Astrocyte of the cerebellum (primary cell): ENCODE data around the gene TAGLN.

Experiments
- DNase-seq: peaks from one replicate; pipeline ENCODE4 v3.0.0-alpha.2; 2011; ENCODE audit warnings: low read depth
- H3K4me3 ChIP-seq: 2 replicates; pipeline ENCODE4 v1.5.1; 2011; ENCODE audit warnings: mild to moderate bottlenecking, low read depth, low read length, moderate library complexity
- in situ Hi-C: cut with HindIII; loops from 2 replicates; pipeline ENCODE4 v1.10.0; 2017; ENCODE audit warnings: low sequenced_read_pairs
- TF ChIP-seq, protein P1 (sequence below): IDR thresholded peaks from 2 replicates; pipeline ENCODE4 v1.5.1; 2012; ENCODE audit warnings: low read length, low read depth, moderate library complexity, mild to moderate bottlenecking; ENCODE audit errors: missing control alignments

TAGLN gene

DNA sequence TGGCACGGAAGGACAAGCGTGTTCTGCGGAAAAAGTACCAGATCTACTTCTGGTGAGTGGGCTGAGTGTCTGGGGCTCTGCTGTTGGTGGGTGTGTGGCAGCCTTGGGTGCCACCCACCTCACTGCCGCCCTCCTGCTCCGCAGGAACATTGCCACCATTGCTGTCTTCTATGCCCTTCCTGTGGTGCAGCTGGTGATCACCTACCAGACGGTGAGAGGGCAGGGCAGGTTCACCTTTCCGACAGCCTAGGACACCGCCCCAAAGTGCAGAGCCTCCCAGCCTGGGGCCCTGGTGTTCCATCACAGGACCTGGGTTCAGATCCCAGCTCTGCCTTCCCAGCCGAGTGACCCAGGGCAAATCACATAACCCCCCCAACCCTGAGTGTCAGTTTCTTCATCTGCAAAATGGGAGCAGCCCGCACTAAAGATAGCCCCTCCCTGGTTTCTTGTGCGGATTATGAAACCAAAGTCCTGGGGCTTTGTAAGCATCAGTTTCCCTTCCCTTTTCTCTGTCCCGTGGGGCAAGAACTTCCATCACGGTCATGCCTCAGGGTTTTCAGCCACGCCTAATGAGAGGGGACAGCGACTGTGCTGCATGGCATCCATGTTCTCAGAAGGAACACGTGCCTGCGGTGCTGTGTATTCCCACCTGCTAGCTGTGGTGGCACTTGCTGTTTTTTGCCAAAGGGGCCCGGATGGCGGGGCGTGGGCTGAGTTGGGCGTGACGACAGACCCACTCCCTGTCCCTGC lies 9.8 kb upstream of the TAGLN start:
- DNase-seq, result no peak
- no peak overlapping the region for H3K4me3 ChIP-seq
- TF ChIP-seq, protein P1, sequence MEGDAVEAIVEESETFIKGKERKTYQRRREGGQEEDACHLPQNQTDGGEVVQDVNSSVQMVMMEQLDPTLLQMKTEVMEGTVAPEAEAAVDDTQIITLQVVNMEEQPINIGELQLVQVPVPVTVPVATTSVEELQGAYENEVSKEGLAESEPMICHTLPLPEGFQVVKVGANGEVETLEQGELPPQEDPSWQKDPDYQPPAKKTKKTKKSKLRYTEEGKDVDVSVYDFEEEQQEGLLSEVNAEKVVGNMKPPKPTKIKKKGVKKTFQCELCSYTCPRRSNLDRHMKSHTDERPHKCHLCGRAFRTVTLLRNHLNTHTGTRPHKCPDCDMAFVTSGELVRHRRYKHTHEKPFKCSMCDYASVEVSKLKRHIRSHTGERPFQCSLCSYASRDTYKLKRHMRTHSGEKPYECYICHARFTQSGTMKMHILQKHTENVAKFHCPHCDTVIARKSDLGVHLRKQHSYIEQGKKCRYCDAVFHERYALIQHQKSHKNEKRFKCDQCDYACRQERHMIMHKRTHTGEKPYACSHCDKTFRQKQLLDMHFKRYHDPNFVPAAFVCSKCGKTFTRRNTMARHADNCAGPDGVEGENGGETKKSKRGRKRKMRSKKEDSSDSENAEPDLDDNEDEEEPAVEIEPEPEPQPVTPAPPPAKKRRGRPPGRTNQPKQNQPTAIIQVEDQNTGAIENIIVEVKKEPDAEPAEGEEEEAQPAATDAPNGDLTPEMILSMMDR, result no peak
- in situ Hi-C loops, result no loop called here

DNA sequence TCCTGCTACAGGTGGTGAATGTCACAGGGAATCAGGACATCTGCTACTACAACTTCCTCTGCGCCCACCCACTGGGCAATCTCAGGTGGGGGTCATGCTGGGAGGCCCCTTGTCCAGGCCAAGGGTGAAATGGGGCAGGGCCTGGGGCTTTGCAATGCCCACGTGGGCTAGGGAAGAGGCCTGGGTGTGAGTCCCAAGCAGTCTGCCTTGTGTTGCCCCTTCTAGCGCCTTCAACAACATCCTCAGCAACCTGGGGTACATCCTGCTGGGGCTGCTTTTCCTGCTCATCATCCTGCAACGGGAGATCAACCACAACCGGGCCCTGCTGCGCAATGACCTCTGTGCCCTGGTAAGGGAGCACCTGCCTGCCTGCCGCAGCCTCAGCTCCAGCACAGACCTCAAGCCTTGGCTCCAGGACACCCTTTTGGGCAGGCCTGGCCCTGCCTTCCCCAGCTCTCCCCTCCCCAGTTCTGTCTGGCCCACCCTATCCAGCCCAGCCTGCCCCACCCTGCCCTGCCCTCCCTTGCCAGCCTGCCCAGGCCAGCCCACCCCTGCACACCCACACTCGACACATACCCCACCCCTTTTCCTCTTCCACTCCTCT lies 9.1 kb upstream of the TAGLN start:
- H3K4me3 ChIP-seq, result no peak overlapping the region
- in situ Hi-C loops, result no loop called here
- TF ChIP-seq, protein P1, result no peak
- DNase-seq, result no peak

DNA sequence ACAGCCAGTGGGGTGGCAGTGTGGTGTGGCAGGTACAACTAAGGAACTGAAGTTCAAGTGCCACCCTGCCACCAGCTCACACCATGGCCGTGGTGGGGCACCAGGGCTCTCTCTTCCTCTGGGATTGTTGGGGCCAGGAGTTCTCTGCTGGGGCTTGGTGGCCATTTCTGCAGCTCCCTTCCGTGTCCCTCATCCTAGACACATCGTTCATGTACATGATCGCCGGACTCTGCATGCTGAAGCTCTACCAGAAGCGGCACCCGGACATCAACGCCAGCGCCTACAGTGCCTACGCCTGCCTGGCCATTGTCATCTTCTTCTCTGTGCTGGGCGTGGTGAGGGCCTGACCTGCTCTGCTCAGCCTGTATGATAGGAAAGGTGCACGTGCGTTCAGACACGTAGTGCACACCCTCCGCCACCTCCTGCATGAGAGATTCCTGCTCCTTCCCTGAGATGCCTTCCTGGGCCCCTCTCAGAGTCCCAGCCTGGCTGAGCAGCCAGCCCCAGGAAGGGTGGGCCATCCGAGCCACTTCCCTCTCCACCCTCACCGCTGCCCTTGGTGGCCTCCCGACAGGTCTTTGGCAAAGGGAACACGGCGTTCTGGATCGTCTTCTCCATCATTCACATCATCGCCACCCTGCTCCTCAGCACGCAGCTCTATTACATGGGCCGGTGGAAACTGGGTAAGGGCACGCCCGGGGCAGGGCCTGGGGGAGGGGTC lies 7.3 kb upstream of the TAGLN start:
- DNase-seq, result no peak
- in situ Hi-C loops, result no loop called here
- TF ChIP-seq, protein P1, result no peak

DNA sequence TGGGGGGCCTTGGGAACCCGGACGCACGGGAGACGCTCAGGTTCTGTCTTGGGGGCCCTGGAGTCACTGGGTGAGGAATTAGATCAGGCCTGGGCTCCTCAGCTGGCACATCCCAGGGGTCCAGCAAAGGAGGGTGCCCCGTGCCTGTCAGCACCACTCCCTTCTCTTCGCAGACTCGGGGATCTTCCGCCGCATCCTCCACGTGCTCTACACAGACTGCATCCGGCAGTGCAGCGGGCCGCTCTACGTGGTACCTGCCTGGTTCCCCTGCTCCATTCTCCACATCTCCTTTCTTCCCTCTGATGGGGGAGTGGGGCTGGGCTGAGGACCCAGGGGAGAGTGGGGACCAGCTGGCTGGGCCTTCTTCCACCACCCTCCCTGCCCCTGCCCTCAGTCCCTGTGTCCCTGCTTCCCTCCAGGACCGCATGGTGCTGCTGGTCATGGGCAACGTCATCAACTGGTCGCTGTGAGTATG lies 6.7 kb upstream of the TAGLN start:
- DNase-seq, result no peak
- in situ Hi-C loops, result no loop called here
- TF ChIP-seq, protein P1, result no peak
- H3K4me3 ChIP-seq, result no peak overlapping the region

More for the DNA sequence above, 7.3 kb upstream of the TAGLN start:
- H3K4me3 ChIP-seq, result no peak overlapping the region

DNA sequence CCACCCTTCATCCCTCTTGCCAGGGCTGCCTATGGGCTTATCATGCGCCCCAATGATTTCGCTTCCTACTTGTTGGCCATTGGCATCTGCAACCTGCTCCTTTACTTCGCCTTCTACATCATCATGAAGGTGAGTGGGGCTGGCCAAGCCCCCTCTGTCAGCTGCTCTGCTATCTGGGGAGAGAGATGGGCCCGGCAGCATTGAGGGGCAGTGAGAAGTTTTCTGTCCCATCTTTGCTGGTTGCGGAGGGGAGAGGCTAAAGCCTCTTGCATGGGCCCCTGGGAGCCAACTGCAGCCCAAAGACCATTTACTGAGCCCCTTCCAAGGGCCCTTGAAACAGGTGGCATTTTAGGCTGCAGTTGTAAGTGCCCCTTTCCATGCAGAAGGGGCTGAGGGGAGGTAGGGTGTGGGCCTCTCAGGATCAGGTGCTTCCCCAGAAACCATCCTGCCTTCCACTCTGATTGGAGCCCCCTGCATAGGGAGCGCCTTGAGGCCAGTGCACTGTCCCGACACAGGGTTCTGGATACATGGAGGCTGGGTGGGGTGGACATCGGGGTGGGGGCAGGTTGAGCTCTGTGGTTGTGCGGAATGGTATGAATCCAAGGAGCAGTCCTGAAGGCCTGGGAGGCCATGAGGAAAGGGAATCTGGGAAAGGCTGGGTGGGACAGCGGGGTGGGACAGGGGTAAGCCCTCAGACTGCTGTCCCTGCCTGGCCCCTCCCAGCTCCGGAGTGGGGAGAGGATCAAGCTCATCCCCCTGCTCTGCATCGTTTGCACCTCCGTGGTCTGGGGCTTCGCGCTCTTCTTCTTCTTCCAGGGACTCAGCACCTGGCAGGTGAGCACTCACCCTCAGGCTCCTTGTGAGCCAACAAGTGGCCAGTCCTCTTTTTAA lies 5.8 kb upstream of the TAGLN start:
- in situ Hi-C loops, result no loop called here
- TF ChIP-seq, protein P1, result no peak
- no peak for DNase-seq
- H3K4me3 ChIP-seq, result no peak overlapping the region

DNA sequence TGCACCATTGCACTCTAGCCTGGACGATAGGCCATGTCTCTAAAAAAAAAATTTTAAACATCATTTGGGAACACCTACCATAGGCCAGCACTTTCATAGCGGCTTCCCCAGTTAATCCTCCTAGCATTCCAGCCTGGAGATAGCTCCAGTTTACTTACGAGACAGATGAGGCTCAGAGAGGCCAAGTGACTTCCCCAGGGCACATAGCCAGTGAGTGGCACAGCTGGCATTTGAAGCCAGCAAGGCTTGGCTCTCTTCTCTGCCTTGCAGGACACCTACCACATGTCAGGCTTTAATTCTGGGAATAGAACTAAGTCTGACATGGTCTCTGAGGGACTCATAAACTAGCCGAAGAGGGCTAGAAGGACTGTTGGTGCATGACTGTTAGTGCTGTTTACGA lies 4.9 kb upstream of the TAGLN start:
- no peak overlapping the region for H3K4me3 ChIP-seq
- in situ Hi-C loops, result no loop called here
- no peak for DNase-seq
- TF ChIP-seq, protein P1, result no peak
